Keratinocyte (primary cell): ENCODE data around the gene HEXD.

Experiments
- EZH2 ChIP-seq: IDR thresholded peaks from one replicate; pipeline ENCODE4 v1.6.1; 2012; ENCODE audit warnings: inconsistent platforms, mild to moderate bottlenecking, low read length, moderate library complexity
- TF ChIP-seq, protein P1 (sequence below), 3 experiments: IDR thresholded peaks in 1 of 3; conservative IDR thresholded peaks in 1 of 3; optimal IDR thresholded peaks in 1 of 3; 2 replicates in 2 of 3; 3 replicates in 1 of 3; pipeline versions ENCODE3 to v1.5.1; 2011; ENCODE audit warnings: low read length in 3 of 3, mild to moderate bottlenecking in 3 of 3, moderate library complexity in 2 of 3, control low read depth in 1 of 3, inconsistent platforms in 1 of 3; ENCODE audit not compliant: insufficient read depth in 2 of 3; ENCODE audit errors: extremely low read depth in 1 of 3

DNA sequence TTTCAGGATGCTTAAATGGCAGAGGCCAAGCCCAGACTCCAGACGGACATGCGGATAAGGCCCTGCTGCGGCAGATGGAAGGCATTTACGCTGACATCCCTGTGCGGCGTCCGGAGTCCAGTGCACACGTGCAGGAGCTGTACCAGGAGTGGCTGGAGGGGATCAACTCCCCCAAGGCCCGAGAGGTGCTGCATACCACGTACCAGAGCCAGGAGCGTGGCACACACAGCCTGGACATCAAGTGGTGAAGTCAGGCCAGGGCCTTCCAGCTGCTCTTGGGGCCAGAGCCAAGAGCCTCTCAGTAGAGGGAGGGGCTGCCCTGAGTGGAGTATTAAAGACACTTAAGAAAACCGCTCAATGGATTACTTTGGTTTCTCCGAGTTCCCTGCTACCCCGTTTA is 69.8 kb downstream of the HEXD start:
- no peak for TF ChIP-seq EZH2
- TF ChIP-seq, protein P1, sequence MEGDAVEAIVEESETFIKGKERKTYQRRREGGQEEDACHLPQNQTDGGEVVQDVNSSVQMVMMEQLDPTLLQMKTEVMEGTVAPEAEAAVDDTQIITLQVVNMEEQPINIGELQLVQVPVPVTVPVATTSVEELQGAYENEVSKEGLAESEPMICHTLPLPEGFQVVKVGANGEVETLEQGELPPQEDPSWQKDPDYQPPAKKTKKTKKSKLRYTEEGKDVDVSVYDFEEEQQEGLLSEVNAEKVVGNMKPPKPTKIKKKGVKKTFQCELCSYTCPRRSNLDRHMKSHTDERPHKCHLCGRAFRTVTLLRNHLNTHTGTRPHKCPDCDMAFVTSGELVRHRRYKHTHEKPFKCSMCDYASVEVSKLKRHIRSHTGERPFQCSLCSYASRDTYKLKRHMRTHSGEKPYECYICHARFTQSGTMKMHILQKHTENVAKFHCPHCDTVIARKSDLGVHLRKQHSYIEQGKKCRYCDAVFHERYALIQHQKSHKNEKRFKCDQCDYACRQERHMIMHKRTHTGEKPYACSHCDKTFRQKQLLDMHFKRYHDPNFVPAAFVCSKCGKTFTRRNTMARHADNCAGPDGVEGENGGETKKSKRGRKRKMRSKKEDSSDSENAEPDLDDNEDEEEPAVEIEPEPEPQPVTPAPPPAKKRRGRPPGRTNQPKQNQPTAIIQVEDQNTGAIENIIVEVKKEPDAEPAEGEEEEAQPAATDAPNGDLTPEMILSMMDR (optimal IDR thresholded peaks at IDR 0.05 in 1 of 3, IDR thresholded peaks at IDR 0.05 in 1 of 3, conservative IDR thresholded peaks at IDR 0.05 in 1 of 3; ENCODE audit: extremely low read depth in 1 of 3, insufficient read depth in 2 of 3, low read length in 3 of 3): no peak
